Caco-2 (cell line): Measurements from ENCODE around the gene FOXC2. TPM values are rescaled to one million over a fixed set of nuclear protein-coding genes. Genes with fewer than 3 reads are reported as not detected.

Experiments
- BruUV-seq: library from RNA; stranded (reverse); fragments of 400-500 nt; replicated peaks from 2 replicates; lab custom pipeline; 2021; lab: Mats Ljungman, UMichigan
- CTCF ChIA-PET: fragments of 300-600 bp; sonication (Branson Sonifier 250); formaldehyde crosslinking; loops from one replicate; lab custom pipeline; 2022; ENCODE audit warnings: antibody characterized with exemption; lab: Charles Lee
- POLR2A ChIA-PET: fragments of 300-600 bp; sonication (Branson Sonifier 250); formaldehyde crosslinking; loops from one replicate; lab custom pipeline; 2022; ENCODE audit warnings: antibody characterized with exemption; lab: Charles Lee
- DNase-seq, 2 experiments: peaks; one replicate each; pipeline versions ENCODE4 v3.0.0 to v3.0.0-alpha.2; 2020 to 2022
- H3K27me3 ChIP-seq: replicated peaks from 2 replicates; pipeline ENCODE4 v1.6.0; 2011; ENCODE audit warnings: low read length; ENCODE audit not compliant: control insufficient read depth, insufficient read depth
- H3K36me3 ChIP-seq: 2 replicates; pipeline ENCODE4 v1.5.1; 2011; ENCODE audit warnings: low read length; ENCODE audit not compliant: control insufficient read depth, insufficient read depth
- H3K4me1 ChIP-seq: fragments of 250-450 bp; sonication (Bioruptor Pico); 2 replicates; pipeline ENCODE4 v1.5.1; 2020; ENCODE audit warnings: mild to moderate bottlenecking
- H3K4me3 ChIP-seq: 2 replicates; pipeline ENCODE4 v1.5.1; 2011; ENCODE audit warnings: low read depth, mild to moderate bottlenecking, control low read depth, low read length
- H3K9me3 ChIP-seq: fragments of 250-450 bp; sonication (Bioruptor Pico); 2 replicates; pipeline ENCODE4 v1.5.1; 2020; ENCODE audit warnings: mild to moderate bottlenecking, moderate library complexity
- H3K27ac Mint-ChIP-seq: one replicate; pipeline ENCODE4 v1.8.0; 2022; ENCODE audit warnings: mixed read lengths; ENCODE audit not compliant: unreplicated experiment
- H3K27me3 Mint-ChIP-seq: one replicate; pipeline ENCODE4 v1.8.0; 2022; ENCODE audit warnings: mixed read lengths; ENCODE audit not compliant: insufficient read depth, unreplicated experiment
- H3K36me3 Mint-ChIP-seq: one replicate; pipeline ENCODE4 v1.8.0; 2022; ENCODE audit warnings: mild to moderate bottlenecking, mixed read lengths; ENCODE audit not compliant: insufficient read depth, unreplicated experiment
- H3K4me1 Mint-ChIP-seq: one replicate; pipeline ENCODE4 v1.8.0; 2022; ENCODE audit warnings: low read depth, mixed read lengths; ENCODE audit not compliant: unreplicated experiment
- H3K4me3 Mint-ChIP-seq: one replicate; pipeline ENCODE4 v1.8.0; 2022; ENCODE audit warnings: mild to moderate bottlenecking, moderate library complexity, mixed read lengths; ENCODE audit not compliant: unreplicated experiment
- H3K9me3 Mint-ChIP-seq: one replicate; pipeline ENCODE4 v1.8.0; 2022; ENCODE audit warnings: mixed read lengths; ENCODE audit not compliant: unreplicated experiment
- CTCF ChIP-seq, 2 experiments: fragments of 200-600 bp in 1 of 2; IDR thresholded peaks; 1 replicate in 1 of 2; 2 replicates in 1 of 2; pipeline versions ENCODE4 v1.5.1 to v1.8.0; 2011 to 2022; ENCODE audit warnings: antibody characterized with exemption in 1 of 2, control low read depth in 1 of 2, inconsistent platforms in 1 of 2, low read depth in 1 of 2, low read length in 1 of 2, mild to moderate bottlenecking in 1 of 2, moderate library complexity in 1 of 2; ENCODE audit not compliant: insufficient read depth in 1 of 2, severe bottlenecking in 1 of 2, unreplicated experiment in 1 of 2
- intact Hi-C: fragments of 100-400 bp; cut with micrococcal nuclease; formaldehyde crosslinking; loops from one replicate; pipeline ENCODE4 v1.10.0; 2022; ENCODE audit not compliant: unreplicated experiment
- total RNA-seq: library from RNA; stranded (reverse); gene quantifications from 2 replicates; pipeline ENCODE4 v1.2.3, GENCODE V29; 2022

The FOXC2 gene
- total RNA-seq, 1 experiment from 2014 or later: not detected

- H3K27me3 Mint-ChIP-seq: peaks cover 25% of the 10 kb centered on the region
- DNase-seq: no peak
- CTCF ChIA-PET: no interaction called here
- TF ChIP-seq CTCF (IDR thresholded peaks at IDR 0.05; ENCODE audit: insufficient read depth in 1 of 2, low read depth in 1 of 2, low read length in 1 of 2, severe bottlenecking in 1 of 2, unreplicated experiment in 1 of 2): no peak
- POLR2A ChIA-PET: no interaction called here
- H3K36me3 Mint-ChIP-seq: peaks cover 7% of the 10 kb centered on the region
- no peak overlapping the region for H3K4me3 Mint-ChIP-seq
- intact Hi-C loops: no loop called here
- H3K36me3 ChIP-seq: no peaks in the 10 kb centered on the region
- peaks cover 7% of the 10 kb centered on the region for H3K4me1 Mint-ChIP-seq
- H3K4me3 ChIP-seq: no peak overlapping the region
- no peaks in the 10 kb centered on the region for H3K9me3 Mint-ChIP-seq
- no peaks in the 10 kb centered on the region for H3K27me3 ChIP-seq
- H3K4me1 ChIP-seq: peaks cover 7% of the 10 kb centered on the region; the same call in 1 of the 2 replicates
- BruUV-seq: no TSS peak
- no peak overlapping the region for H3K27ac Mint-ChIP-seq
- H3K9me3 ChIP-seq: no peaks in the 10 kb centered on the region
Observed at GRCh38 chr16:86580791-86581170, 14.2 kb downstream of the FOXC2 start.

GRCh38 chr16:86581458-86581857, 14.8 kb downstream of the FOXC2 start:
- H3K27me3 Mint-ChIP-seq: peaks cover 22% of the 10 kb centered on the region
- intact Hi-C loops: no loop called here
- no peak overlapping the region for H3K27ac Mint-ChIP-seq
- H3K36me3 Mint-ChIP-seq: peaks cover under 1% of the 10 kb centered on the region
- TF ChIP-seq CTCF (IDR thresholded peaks at IDR 0.05; ENCODE audit: insufficient read depth in 1 of 2, low read depth in 1 of 2, low read length in 1 of 2, severe bottlenecking in 1 of 2, unreplicated experiment in 1 of 2): no peak
- Histone ChIP-seq H3K27me3 (no peaks in the 10 kb centered on the region), H3K4me1 (peaks cover 7% of the 10 kb centered on the region; the same call in 1 of the 2 replicates), H3K36me3 (no peaks in the 10 kb centered on the region), H3K4me3 (no peak overlapping the region), H3K9me3 (no peaks in the 10 kb centered on the region)
- DNase-seq: no peak
- BruUV-seq: no TSS peak
- POLR2A ChIA-PET: no interaction called here
- H3K9me3 Mint-ChIP-seq: no peaks in the 10 kb centered on the region
- no peak overlapping the region for H3K4me3 Mint-ChIP-seq
- CTCF ChIA-PET: no interaction called here
- H3K4me1 Mint-ChIP-seq: peaks cover under 1% of the 10 kb centered on the region

- no peaks in the 10 kb centered on the region for H3K36me3 Mint-ChIP-seq
Observed at GRCh38 chr16:86584071-86584685, 17.5 kb downstream of the FOXC2 start.

More at GRCh38 chr16:86584071-86584685, 17.5 kb downstream of the FOXC2 start:
- POLR2A ChIA-PET: no interaction called here
- Histone ChIP-seq H3K4me3 (no peak overlapping the region), H3K27me3 (no peaks in the 10 kb centered on the region), H3K36me3 (no peaks in the 10 kb centered on the region), H3K4me1 (no peaks in the 10 kb centered on the region), H3K9me3 (no peaks in the 10 kb centered on the region)
- intact Hi-C loops: no loop called here
- no peak overlapping the region for H3K27ac Mint-ChIP-seq
- no peak overlapping the region for H3K4me3 Mint-ChIP-seq
- BruUV-seq: no TSS peak
- TF ChIP-seq CTCF (IDR thresholded peaks at IDR 0.05; ENCODE audit: insufficient read depth in 1 of 2, low read depth in 1 of 2, low read length in 1 of 2, severe bottlenecking in 1 of 2, unreplicated experiment in 1 of 2): no peak
- CTCF ChIA-PET: no interaction called here
- peaks cover 17% of the 10 kb centered on the region for H3K27me3 Mint-ChIP-seq
- no peaks in the 10 kb centered on the region for H3K9me3 Mint-ChIP-seq
- no peak for DNase-seq
- H3K4me1 Mint-ChIP-seq: no peaks in the 10 kb centered on the region
